PC-3 (cell line): ENCODE data around the gene EIF4G3. TPM values are rescaled to one million over a fixed set of nuclear protein-coding genes. Genes with fewer than 3 reads are reported as not detected.

Experiments used
- ATAC-seq: fragments of 200-7000 bp; cut with Tn5 transposase; 2 replicates; pipeline ENCODE4 v1.9.1; 2020; ENCODE audit warnings: mild to moderate bottlenecking, moderate library complexity
- BruUV-seq: library from RNA; stranded (reverse); fragments of 400-500 nt; replicated peaks from 2 replicates; lab custom pipeline; 2021; lab: Mats Ljungman, UMichigan
- CTCF ChIA-PET: fragments of 300-600 bp; sonication (Branson Sonifier 250); formaldehyde crosslinking; loops from one replicate; lab custom pipeline; 2022; ENCODE audit warnings: antibody characterized with exemption; lab: Charles Lee
- POLR2A ChIA-PET: fragments of 300-600 bp; sonication (Branson Sonifier 250); formaldehyde crosslinking; loops from one replicate; lab custom pipeline; 2022; ENCODE audit warnings: antibody characterized with exemption; ENCODE audit not compliant: unreplicated experiment; lab: Charles Lee
- DNase-seq: peaks from one replicate; pipeline ENCODE4 v3.0.0-alpha.2; 2015
- H2AFZ ChIP-seq: fragments of 300-600 bp; sonication (generic); 2 replicates; pipeline ENCODE4 v1.6.0; 2016; ENCODE audit warnings: antibody characterized with exemption, low read length
- H3F3A ChIP-seq: fragments of 300-600 bp; sonication (generic); one replicate; pipeline ENCODE4 v1.6.0; 2017; ENCODE audit warnings: antibody characterized with exemption, low read length, control low read depth, mild to moderate bottlenecking; ENCODE audit not compliant: unreplicated experiment
- H3K27ac ChIP-seq: fragments of 300-600 bp; sonication (generic); 2 replicates; pipeline ENCODE4 v1.5.1; 2016; ENCODE audit warnings: mild to moderate bottlenecking, low read length
- H3K27me3 ChIP-seq: fragments of 300-600 bp; sonication (generic); 2 replicates; pipeline ENCODE4 v1.6.1; 2016; ENCODE audit warnings: low read length, mixed read lengths
- H3K36me3 ChIP-seq: fragments of 300-600 bp; sonication (generic); 2 replicates; pipeline ENCODE4 v1.6.1; 2016; ENCODE audit warnings: low read depth, mixed run types, low read length, mixed read lengths
- H3K4me1 ChIP-seq: fragments of 300-600 bp; sonication (generic); 2 replicates; pipeline ENCODE4 v1.5.1; 2016; ENCODE audit warnings: low read length; ENCODE audit not compliant: insufficient read depth
- H3K4me2 ChIP-seq: fragments of 300-600 bp; sonication (generic); 2 replicates; pipeline ENCODE4 v1.6.0; 2016; ENCODE audit warnings: low read length
- H3K4me3 ChIP-seq: fragments of 300-600 bp; sonication (generic); 2 replicates; pipeline ENCODE4 v1.5.1; 2016; ENCODE audit warnings: mild to moderate bottlenecking, low read length, mixed read lengths
- H3K79me2 ChIP-seq: fragments of 300-600 bp; sonication (generic); 2 replicates; pipeline ENCODE4 v1.6.1; 2017; ENCODE audit warnings: low read length, mixed read lengths
- H3K9ac ChIP-seq: fragments of 300-600 bp; sonication (generic); 2 replicates; pipeline ENCODE4 v1.6.0; 2016; ENCODE audit warnings: mild to moderate bottlenecking, low read length
- H3K9me2 ChIP-seq: fragments of 300-600 bp; sonication (generic); replicated peaks from 2 replicates; pipeline ENCODE4 v1.6.1; 2016; ENCODE audit warnings: mixed run types, low read length, mixed read lengths
- H3K9me3 ChIP-seq: fragments of 300-600 bp; sonication (generic); 2 replicates; pipeline ENCODE4 v1.6.1; 2016; ENCODE audit warnings: low read length, mixed read lengths
- H4K20me1 ChIP-seq: fragments of 300-600 bp; sonication (generic); 2 replicates; pipeline ENCODE4 v1.6.1; 2016; ENCODE audit warnings: low read length, mixed read lengths
- CTCF ChIP-seq: fragments of 300-600 bp; sonication (generic); conservative IDR thresholded peaks from 2 replicates; pipeline ENCODE4 v1.5.1; 2017; ENCODE audit warnings: antibody characterized with exemption, low read depth, mild to moderate bottlenecking, low read length
- EZH2 ChIP-seq: fragments of 300-600 bp; sonication (generic); IDR thresholded peaks from one replicate; pipeline ENCODE4 v1.6.1; 2017; ENCODE audit warnings: antibody characterized with exemption, mild to moderate bottlenecking, low read length; ENCODE audit not compliant: unreplicated experiment
- EZH2phosphoT487 ChIP-seq: fragments of 300-600 bp; sonication (generic); IDR thresholded peaks from 2 replicates; pipeline ENCODE4 v1.6.1; 2018; ENCODE audit warnings: mild to moderate bottlenecking, antibody characterized with exemption, low read length, borderline replicate concordance
- intact Hi-C: fragments of 100-400 bp; cut with micrococcal nuclease; formaldehyde crosslinking; loops from 2 replicates; pipeline ENCODE4 v1.9.0; 2023
- total RNA-seq: library from RNA; depleted of rRNA; stranded (reverse); fragments of >200 nt; gene quantifications from 2 replicates; pipeline ENCODE4 v1.2.3, GENCODE V29; 2014

EIF4G3 gene
- total RNA-seq, 1 experiment from 2014 or later = 16.9 TPM

- H3K9me2 ChIP-seq = no peaks in the 10 kb centered on the region
- no peaks in the 10 kb centered on the region for H4K20me1 ChIP-seq
- H3K9ac ChIP-seq = no peak overlapping the region
- H3K9me3 ChIP-seq = no peaks in the 10 kb centered on the region
- no peak overlapping the region for H3K4me3 ChIP-seq
- no TSS peak for BruUV-seq
- H3K79me2 ChIP-seq = no peaks in the 10 kb centered on the region
- H3F3A ChIP-seq = no peaks in the 10 kb centered on the region
- H3K4me2 ChIP-seq = no peak overlapping the region
- CTCF ChIA-PET = no interaction called here
- no peaks in the 10 kb centered on the region for H3K36me3 ChIP-seq
- H3K27me3 ChIP-seq = no peaks in the 10 kb centered on the region
- no peak overlapping the region for H3K27ac ChIP-seq
- ATAC-seq (no peak), DNase-seq (no peak)
- POLR2A ChIA-PET = no interaction called here
- no peak overlapping the region for H2AFZ ChIP-seq
- intact Hi-C loops = loop anchor here (10.0 kb wide), 1 partner anchor 57 kb away; the partner anchor contains the start of gene EIF4G3
- H3K4me1 ChIP-seq = no peaks in the 10 kb centered on the region
- TF ChIP-seq CTCF (no peak), EZH2phosphoT487 (no peak)
Observed at GRCh38 chr1:21117597-21118001, 59.1 kb downstream of the EIF4G3 start.

GRCh38 chr1:21117159-21117558, 59.5 kb downstream of the EIF4G3 start:
- Histone ChIP-seq H3K9me3 (no peaks in the 10 kb centered on the region), H3K79me2 (no peaks in the 10 kb centered on the region), H3K4me3 (no peak overlapping the region), H3K36me3 (no peaks in the 10 kb centered on the region), H3K9me2 (no peaks in the 10 kb centered on the region), H3F3A (no peaks in the 10 kb centered on the region), H3K9ac (no peak overlapping the region), H3K4me2 (no peak overlapping the region), H3K27me3 (no peaks in the 10 kb centered on the region), H4K20me1 (no peaks in the 10 kb centered on the region), H3K27ac (no peak overlapping the region), H2AFZ (no peak overlapping the region), H3K4me1 (no peaks in the 10 kb centered on the region)
- intact Hi-C loops = loop anchor here (10.0 kb wide), 1 partner anchor 58 kb away; the partner anchor contains the start of gene EIF4G3
- TF ChIP-seq EZH2 = no peak
- no peak for TF ChIP-seq CTCF
- TF ChIP-seq EZH2phosphoT487 = no peak
- ChIA-PET POLR2A (no interaction called here), CTCF (no interaction called here)
- DNase-seq (no peak), ATAC-seq (no peak)
- BruUV-seq = no TSS peak

GRCh38 chr1:21115098-21115760, 61.5 kb downstream of the EIF4G3 start:
- H3K4me1 ChIP-seq = no peaks in the 10 kb centered on the region
- no peaks in the 10 kb centered on the region for H4K20me1 ChIP-seq
- no peak overlapping the region for H3K27ac ChIP-seq
- no peaks in the 10 kb centered on the region for H3K9me3 ChIP-seq
- ChIA-PET CTCF (no interaction called here), POLR2A (no interaction called here)
- H2AFZ ChIP-seq = no peak overlapping the region
- H3K4me2 ChIP-seq = no peak overlapping the region
- H3K9ac ChIP-seq = no peak overlapping the region
- H3K79me2 ChIP-seq = no peaks in the 10 kb centered on the region
- no TSS peak for BruUV-seq
- no peak for DNase-seq
- no peaks in the 10 kb centered on the region for H3F3A ChIP-seq
- H3K9me2 ChIP-seq = no peaks in the 10 kb centered on the region
- H3K27me3 ChIP-seq = no peaks in the 10 kb centered on the region
- no peaks in the 10 kb centered on the region for H3K36me3 ChIP-seq
- TF ChIP-seq EZH2 (no peak), CTCF (no peak), EZH2phosphoT487 (no peak)
- H3K4me3 ChIP-seq = no peak overlapping the region
- intact Hi-C loops = loop anchor here (10.0 kb wide), 1 partner anchor 60 kb away; the partner anchor contains the start of gene EIF4G3
- no peak for ATAC-seq
